Activated T-cell treated with anti-CD3 and anti-CD28 coated beads, Interleukin-2, amount 50 U/mL, for 72 hours (primary cell): Measurements from ENCODE around the gene USP17L21. TPM values are rescaled to one million over a fixed set of nuclear protein-coding genes. Genes with fewer than 3 reads are reported as not detected.
"Not testable (repeated sequence)": the region's sequence is repeated elsewhere in the genome, so short reads cannot be mapped to it uniquely, and the experiment has no call there.

Source experiments
- ATAC-seq, 2 donors: fragments of 150-1000 bp; cut with Tn5 transposase; replicated peaks in 1 of 2; 2 replicates each; pipeline ENCODE4 v1.10.0; 2021; ENCODE audit warnings: moderate library complexity in 2 of 2, mild to moderate bottlenecking in 1 of 2
- DNase-seq, 2 donors: peaks; one replicate each; pipeline ENCODE4 v3.0.0; 2021 to 2022; ENCODE audit warnings: mixed read lengths in 1 of 2
- H3K27ac Mint-ChIP-seq: one replicate; pipeline ENCODE4 v1.8.0; 2022; ENCODE audit warnings: mild to moderate bottlenecking, moderate library complexity, mixed read lengths
- H3K27me3 Mint-ChIP-seq: one replicate; pipeline ENCODE4 v1.8.0; 2022; ENCODE audit warnings: low read depth, mixed read lengths
- H3K36me3 Mint-ChIP-seq, 2 donors: one replicate each; pipeline ENCODE4 v1.8.0; 2022; ENCODE audit warnings: mixed read lengths in 2 of 2, mild to moderate bottlenecking in 1 of 2; ENCODE audit not compliant: insufficient read depth in 2 of 2
- H3K4me1 Mint-ChIP-seq: one replicate; pipeline ENCODE4 v1.8.0; 2022; ENCODE audit warnings: low read depth, mixed read lengths
- H3K4me3 Mint-ChIP-seq, 2 donors: one replicate each; pipeline ENCODE4 v1.8.0; 2022; ENCODE audit warnings: mild to moderate bottlenecking in 2 of 2, mixed read lengths in 2 of 2, moderate library complexity in 2 of 2
- H3K9me3 Mint-ChIP-seq, 2 donors: one replicate each; pipeline ENCODE4 v1.8.0; 2022; ENCODE audit warnings: mixed read lengths in 2 of 2
- total RNA-seq, 2 donors: library from RNA; stranded (reverse); gene quantifications; one replicate each; pipeline ENCODE4 v1.2.3, GENCODE V29; 2022

USP17L21 gene
- total RNA-seq, 2 donors from 2014 or later: not detected

GRCh38 chr4:9267319-9267718 is 4.6 kb downstream of the USP17L21 start, which contains the start of gene USP17L22:
USP17L22 (plus strand) TSS chr4:9267619; CDS start chr4:9267619, 0 bp downstream.
- DNase-seq, H3K4me3 Mint-ChIP-seq, H3K27ac Mint-ChIP-seq, H3K9me3 Mint-ChIP-seq, H3K36me3 Mint-ChIP-seq, ATAC-seq, H3K4me1 Mint-ChIP-seq, H3K27me3 Mint-ChIP-seq: not testable (repeated sequence)

DNA sequence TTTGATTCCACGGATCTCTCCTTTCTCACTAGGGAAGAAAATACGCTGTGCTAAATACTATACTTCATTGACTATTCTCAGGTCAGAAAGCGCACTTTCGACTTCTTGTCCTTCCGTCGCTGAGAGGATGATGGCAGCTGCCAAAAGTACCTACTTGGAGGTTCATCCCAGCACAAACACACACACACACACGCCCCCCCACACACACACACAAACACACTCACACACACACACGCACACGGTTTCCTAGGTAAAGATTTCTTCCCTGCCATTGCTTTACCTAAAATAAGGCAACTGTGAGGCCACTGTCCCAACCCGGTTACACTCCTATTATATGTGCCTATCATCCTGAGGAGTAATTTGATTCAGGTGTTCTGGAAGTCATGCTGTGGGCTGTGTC is 9.0 kb downstream of the USP17L21 start:
- H3K36me3 Mint-ChIP-seq, H3K27ac Mint-ChIP-seq, H3K27me3 Mint-ChIP-seq, H3K4me1 Mint-ChIP-seq, H3K9me3 Mint-ChIP-seq, H3K4me3 Mint-ChIP-seq, ATAC-seq: not testable (repeated sequence)
- DNase-seq: peak in 1 of 2 donors; percentile 16

Other genes starting within 250 kb of the USP17L21 start
- gene FAM90A26, start 92.5 kb upstream of the USP17L21 start, total RNA-seq: not detected
- not detected for gene USP17L10, start 52.2 kb upstream of the USP17L21 start, total RNA-seq
- gene USP17L11, start 47.5 kb upstream of the USP17L21 start, total RNA-seq: not detected
- not detected for gene USP17L12, start 42.7 kb upstream of the USP17L21 start, total RNA-seq
- not detected for gene USP17L13, start 38.0 kb upstream of the USP17L21 start, total RNA-seq
- not detected for gene USP17L15, start 28.5 kb upstream of the USP17L21 start, total RNA-seq
- not detected for gene USP17L17, start 19.0 kb upstream of the USP17L21 start, total RNA-seq
- not detected for gene USP17L18, start 14.2 kb upstream of the USP17L21 start, total RNA-seq
- gene USP17L19, start 9.5 kb upstream of the USP17L21 start, total RNA-seq: not detected
- gene USP17L20, start 4.7 kb upstream of the USP17L21 start, total RNA-seq: not detected
- gene USP17L22, start 4.7 kb downstream of the USP17L21 start, total RNA-seq: not detected
- gene USP17L24, start 62.3 kb downstream of the USP17L21 start, total RNA-seq: not detected
- gene USP17L25, start 67.0 kb downstream of the USP17L21 start, total RNA-seq: not detected
- not detected for gene USP17L26, start 71.8 kb downstream of the USP17L21 start, total RNA-seq
- gene USP17L5, start 76.5 kb downstream of the USP17L21 start, total RNA-seq: not detected
- not detected for gene USP17L27, start 81.3 kb downstream of the USP17L21 start, total RNA-seq
- not detected for gene USP17L28, start 86.0 kb downstream of the USP17L21 start, total RNA-seq
- gene USP17L29, start 90.8 kb downstream of the USP17L21 start, total RNA-seq: not detected
- gene USP17L30, start 100.3 kb downstream of the USP17L21 start, total RNA-seq: not detected
- not detected for gene DEFB131A, start 181.5 kb downstream of the USP17L21 start, total RNA-seq